Activated CD8-positive, alpha-beta memory T cell treated with anti-CD3 and anti-CD28 coated beads, Interleukin-2, amount 10 ng/mL, durations not matched to agents 7 days and 5 days (primary cell): ENCODE measurements around the gene OR4M1. TPM values are rescaled to one million over a fixed set of nuclear protein-coding genes. Genes with fewer than 3 reads are reported as not detected.
"Not testable (repeated sequence)": the region's sequence is repeated elsewhere in the genome, so short reads cannot be mapped to it uniquely, and the experiment has no call there.

Experiments
- ATAC-seq: fragments of 150-1000 bp; cut with Tn5 transposase; one replicate; pipeline ENCODE4 v1.10.0; 2021; ENCODE audit warnings: moderate library complexity
- CTCF ChIA-PET: fragments of 350-600 bp; sonication (Branson Sonifier 250); formaldehyde crosslinking; loops from one replicate; lab custom pipeline; 2021; ENCODE audit warnings: antibody characterized with exemption; lab: Charles Lee
- DNase-seq: peaks from one replicate; pipeline ENCODE4 v3.0.0-alpha.2; 2020
- H3K27ac Mint-ChIP-seq: one replicate; pipeline ENCODE4 v1.8.0; 2021; ENCODE audit warnings: mild to moderate bottlenecking, mixed read lengths
- H3K27me3 Mint-ChIP-seq: one replicate; pipeline ENCODE4 v1.8.0; 2021; ENCODE audit warnings: mixed read lengths
- H3K36me3 Mint-ChIP-seq: one replicate; pipeline ENCODE4 v1.8.0; 2021; ENCODE audit warnings: mild to moderate bottlenecking, mixed read lengths
- H3K4me1 Mint-ChIP-seq: one replicate; pipeline ENCODE4 v1.8.0; 2021; ENCODE audit warnings: mixed read lengths
- H3K4me3 Mint-ChIP-seq: one replicate; pipeline ENCODE4 v1.8.0; 2021; ENCODE audit warnings: mild to moderate bottlenecking, moderate library complexity, mixed read lengths
- H3K9me3 Mint-ChIP-seq: one replicate; pipeline ENCODE4 v1.8.0; 2022; ENCODE audit warnings: low read depth, mixed read lengths
- total RNA-seq, 2 experiments: library from RNA; stranded (reverse); gene quantifications; one replicate each; pipeline ENCODE4 v1.2.3, GENCODE V29; 2021

OR4M1 gene
- total RNA-seq, 2 experiments from 2014 or later, result not detected

DNA sequence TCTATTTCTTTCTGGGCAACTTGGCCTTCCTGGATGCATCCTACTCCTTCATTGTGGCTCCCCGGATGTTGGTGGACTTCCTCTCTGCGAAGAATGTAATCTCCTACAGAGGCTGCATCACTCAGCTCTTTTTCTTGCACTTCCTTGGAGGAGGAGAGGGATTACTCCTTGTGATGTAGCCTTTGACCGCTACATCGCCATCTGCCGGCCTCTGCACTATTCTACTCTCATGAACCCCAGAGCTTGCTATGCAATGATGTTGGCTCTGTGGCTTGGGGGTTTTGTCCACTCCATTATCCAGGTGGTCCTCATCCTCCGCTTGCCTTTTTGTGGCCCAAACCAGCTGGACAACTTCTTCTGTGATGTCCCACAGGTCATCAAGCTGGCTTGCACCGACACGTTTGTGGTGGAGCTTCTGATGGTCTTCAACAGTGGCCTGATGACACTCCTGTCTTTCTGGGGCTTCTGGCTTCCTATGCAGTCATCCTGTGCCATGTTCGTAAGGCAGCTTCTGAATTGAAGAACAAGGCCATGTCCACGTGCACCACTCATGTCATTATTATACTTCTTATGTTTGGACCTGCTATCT, 23.3 kb downstream of the OR4M1 start:
- DNase-seq, ATAC-seq, H3K4me3 Mint-ChIP-seq, H3K27ac Mint-ChIP-seq, H3K4me1 Mint-ChIP-seq, CTCF ChIA-PET, H3K9me3 Mint-ChIP-seq, H3K27me3 Mint-ChIP-seq, H3K36me3 Mint-ChIP-seq: not testable (repeated sequence)

DNA sequence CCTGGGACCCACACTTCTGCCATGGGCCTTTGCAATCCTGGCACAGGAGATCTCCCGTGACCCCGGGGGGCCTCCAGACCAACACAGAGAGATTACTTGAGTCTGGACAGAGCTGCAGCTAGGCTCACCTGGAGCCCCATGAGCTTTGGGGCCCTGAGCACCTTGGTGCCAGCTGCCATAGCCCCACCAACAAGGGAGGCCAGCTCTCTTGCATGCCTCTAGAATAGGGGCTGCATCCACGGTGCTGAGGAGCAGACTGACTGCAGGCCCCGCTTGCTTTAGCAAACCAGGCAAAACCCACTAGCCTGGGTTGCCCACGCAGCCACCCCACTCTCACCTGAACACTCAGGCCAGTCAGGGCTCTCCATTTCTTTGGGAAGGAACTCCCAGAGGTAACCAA, 26.6 kb downstream of the OR4M1 start:
- Mint-ChIP-seq H3K27ac (no peak overlapping the region), H3K4me3 (no peak overlapping the region), H3K4me1 (no peaks in the 10 kb centered on the region), H3K36me3 (no peaks in the 10 kb centered on the region), H3K27me3 (no peaks in the 10 kb centered on the region), H3K9me3 (no peaks in the 10 kb centered on the region)
- DNase-seq (no peak), ATAC-seq (no peak)
- CTCF ChIA-PET, result no interaction called here

- CTCF ChIA-PET, result no interaction called here
- Mint-ChIP-seq H3K9me3 (no peaks in the 10 kb centered on the region), H3K27me3 (no peaks in the 10 kb centered on the region), H3K4me1 (no peaks in the 10 kb centered on the region), H3K4me3 (no peak overlapping the region), H3K36me3 (no peaks in the 10 kb centered on the region), H3K27ac (no peak overlapping the region)
- DNase-seq (no peak), ATAC-seq (no peak)
These were observed 27.2 kb downstream of the OR4M1 start for GRCh38 chr14:19800282-19801117.

DNA sequence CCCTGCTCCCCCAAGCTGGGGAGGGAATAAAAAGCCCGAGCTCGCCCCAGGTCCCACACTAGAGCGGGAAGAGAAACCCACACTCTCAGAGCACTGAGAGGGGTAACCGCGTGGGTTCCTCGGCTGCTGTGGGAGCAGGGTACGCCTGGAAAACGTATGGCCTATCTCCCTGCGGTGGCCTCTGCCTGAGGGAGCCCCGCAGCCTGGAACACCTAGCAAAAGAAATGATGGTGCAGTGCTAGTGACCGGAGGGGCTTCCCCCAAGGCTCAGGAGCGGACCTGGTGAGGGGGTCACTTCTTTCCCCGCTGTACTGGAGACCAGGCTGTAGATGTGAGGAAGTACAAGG, 27.8 kb downstream of the OR4M1 start:
- H3K27me3 Mint-ChIP-seq, result no peaks in the 10 kb centered on the region
- no peak overlapping the region for H3K27ac Mint-ChIP-seq
- CTCF ChIA-PET, result no interaction called here
- no peak overlapping the region for H3K4me3 Mint-ChIP-seq
- H3K9me3 Mint-ChIP-seq, result no peaks in the 10 kb centered on the region
- H3K4me1 Mint-ChIP-seq, result no peaks in the 10 kb centered on the region
- no peaks in the 10 kb centered on the region for H3K36me3 Mint-ChIP-seq
- DNase-seq, result no peak
- ATAC-seq, result no peak

- H3K4me3 Mint-ChIP-seq, H3K27ac Mint-ChIP-seq, DNase-seq, CTCF ChIA-PET, H3K4me1 Mint-ChIP-seq, ATAC-seq, H3K36me3 Mint-ChIP-seq, H3K27me3 Mint-ChIP-seq, H3K9me3 Mint-ChIP-seq: not testable (repeated sequence)
These were observed 30.2 kb downstream of the OR4M1 start, which contains the start of gene OR4N2 for GRCh38 chr14:19803470-19803869. OR4N2 (plus strand) TSS chr14:19803770; CDS start chr14:19827449, 23,679 bp downstream.

- DNase-seq, H3K27me3 Mint-ChIP-seq, H3K9me3 Mint-ChIP-seq, ATAC-seq, H3K4me3 Mint-ChIP-seq, H3K27ac Mint-ChIP-seq, H3K36me3 Mint-ChIP-seq, CTCF ChIA-PET, H3K4me1 Mint-ChIP-seq: not testable (repeated sequence)
These were observed 40.0 kb downstream of the OR4M1 start for GRCh38 chr14:19813171-19813920.

GRCh38 chr14:19819879-19820278, 46.6 kb downstream of the OR4M1 start:
- H3K4me1 Mint-ChIP-seq, H3K4me3 Mint-ChIP-seq, CTCF ChIA-PET, H3K36me3 Mint-ChIP-seq, H3K9me3 Mint-ChIP-seq, DNase-seq, H3K27ac Mint-ChIP-seq, ATAC-seq, H3K27me3 Mint-ChIP-seq: not testable (repeated sequence)

GRCh38 chr14:19821016-19821415, 47.7 kb downstream of the OR4M1 start:
- H3K27ac Mint-ChIP-seq, ATAC-seq, DNase-seq, H3K4me3 Mint-ChIP-seq, CTCF ChIA-PET, H3K27me3 Mint-ChIP-seq, H3K4me1 Mint-ChIP-seq, H3K36me3 Mint-ChIP-seq, H3K9me3 Mint-ChIP-seq: not testable (repeated sequence)

DNA sequence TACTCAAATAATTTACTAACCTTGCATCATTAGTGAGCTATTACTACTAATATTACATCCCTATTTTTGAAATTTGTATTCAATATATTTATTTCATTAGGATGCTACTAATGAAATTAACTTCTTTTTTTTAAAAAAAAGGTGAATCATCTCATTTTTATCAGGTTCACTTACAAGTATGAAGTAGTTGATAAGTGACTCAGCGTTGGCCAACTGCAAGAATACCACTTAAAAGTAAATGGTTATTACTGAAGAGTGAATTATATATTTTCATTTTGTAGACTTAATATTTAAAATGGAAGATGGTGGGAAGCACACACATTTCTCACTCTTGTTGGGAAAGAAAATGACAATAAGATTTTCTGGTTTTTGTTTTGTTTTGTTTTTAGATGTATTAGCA, 49.9 kb downstream of the OR4M1 start:
- ATAC-seq, result no peak
- Mint-ChIP-seq H3K27me3 (no peaks in the 10 kb centered on the region), H3K36me3 (no peaks in the 10 kb centered on the region), H3K4me3 (no peak overlapping the region), H3K27ac (no peak overlapping the region), H3K4me1 (no peaks in the 10 kb centered on the region), H3K9me3 (no peaks in the 10 kb centered on the region)
- CTCF ChIA-PET, result no interaction called here
- DNase-seq, result no peak

DNA sequence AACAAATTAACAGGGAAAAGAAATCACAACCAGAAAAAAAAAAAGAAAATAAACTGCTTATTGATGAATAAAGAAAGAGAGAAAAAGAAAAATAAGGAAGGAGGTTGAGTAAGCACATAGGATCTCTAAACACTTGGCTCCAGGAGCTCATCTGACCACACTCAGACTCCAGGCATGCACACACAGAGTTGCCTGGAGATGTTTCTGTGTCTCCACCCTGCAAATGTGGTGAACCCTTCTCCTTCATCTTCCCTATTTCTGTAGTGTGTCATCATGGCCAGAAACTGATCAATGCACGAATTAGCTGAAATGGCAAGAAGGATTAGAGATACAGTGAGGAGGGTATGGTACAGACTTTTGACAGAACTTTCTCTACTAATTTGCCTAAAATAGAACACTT, 50.5 kb downstream of the OR4M1 start:
- no peak overlapping the region for H3K27ac Mint-ChIP-seq
- ATAC-seq (no peak), DNase-seq (no peak)
- CTCF ChIA-PET, result no interaction called here
- no peaks in the 10 kb centered on the region for H3K36me3 Mint-ChIP-seq
- H3K9me3 Mint-ChIP-seq, result no peaks in the 10 kb centered on the region
- H3K4me1 Mint-ChIP-seq, result no peaks in the 10 kb centered on the region
- H3K27me3 Mint-ChIP-seq, result no peaks in the 10 kb centered on the region
- no peak overlapping the region for H3K4me3 Mint-ChIP-seq

GRCh38 chr14:19827626-19828244, 54.4 kb downstream of the OR4M1 start:
- H3K36me3 Mint-ChIP-seq, H3K27ac Mint-ChIP-seq, CTCF ChIA-PET: not testable (repeated sequence)

DNA sequence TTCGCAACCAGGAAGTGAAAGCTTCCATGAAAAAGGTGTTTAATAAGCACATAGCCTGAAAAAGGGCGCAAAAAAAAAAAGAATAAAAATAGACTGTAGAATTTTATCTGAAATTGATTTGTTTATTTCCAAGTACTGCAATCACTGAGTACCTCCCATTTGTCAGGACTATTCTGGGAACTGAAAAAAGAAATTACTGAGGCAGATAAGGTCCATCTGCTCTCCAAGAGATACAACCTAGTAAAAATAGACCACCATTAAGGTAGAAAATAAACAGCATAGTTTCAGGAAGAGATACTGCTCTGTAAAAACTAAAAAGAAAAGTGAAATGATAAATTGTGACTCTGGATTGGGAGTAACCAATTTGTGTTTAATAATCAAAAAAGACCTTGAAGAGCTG, 55.0 kb downstream of the OR4M1 start:
- Mint-ChIP-seq H3K36me3 (no peaks in the 10 kb centered on the region), H3K9me3 (peaks cover 4% of the 10 kb centered on the region), H3K27me3 (no peaks in the 10 kb centered on the region), H3K4me3 (no peak overlapping the region), H3K27ac (no peak overlapping the region), H3K4me1 (no peaks in the 10 kb centered on the region)
- ATAC-seq (no peak), DNase-seq (no peak)
- CTCF ChIA-PET, result no interaction called here

More at GRCh38 chr14:19827626-19828244, 54.4 kb downstream of the OR4M1 start:
- DNase-seq, ATAC-seq, H3K9me3 Mint-ChIP-seq, H3K4me1 Mint-ChIP-seq, H3K27me3 Mint-ChIP-seq, H3K4me3 Mint-ChIP-seq: not testable (repeated sequence)
